Measurements from ENCODE around the gene PATJ.
"Not testable (repeated sequence)": the region's sequence is repeated elsewhere in the genome, so short reads cannot be mapped to it uniquely, and the experiment has no call there.

PATJ gene

DNA sequence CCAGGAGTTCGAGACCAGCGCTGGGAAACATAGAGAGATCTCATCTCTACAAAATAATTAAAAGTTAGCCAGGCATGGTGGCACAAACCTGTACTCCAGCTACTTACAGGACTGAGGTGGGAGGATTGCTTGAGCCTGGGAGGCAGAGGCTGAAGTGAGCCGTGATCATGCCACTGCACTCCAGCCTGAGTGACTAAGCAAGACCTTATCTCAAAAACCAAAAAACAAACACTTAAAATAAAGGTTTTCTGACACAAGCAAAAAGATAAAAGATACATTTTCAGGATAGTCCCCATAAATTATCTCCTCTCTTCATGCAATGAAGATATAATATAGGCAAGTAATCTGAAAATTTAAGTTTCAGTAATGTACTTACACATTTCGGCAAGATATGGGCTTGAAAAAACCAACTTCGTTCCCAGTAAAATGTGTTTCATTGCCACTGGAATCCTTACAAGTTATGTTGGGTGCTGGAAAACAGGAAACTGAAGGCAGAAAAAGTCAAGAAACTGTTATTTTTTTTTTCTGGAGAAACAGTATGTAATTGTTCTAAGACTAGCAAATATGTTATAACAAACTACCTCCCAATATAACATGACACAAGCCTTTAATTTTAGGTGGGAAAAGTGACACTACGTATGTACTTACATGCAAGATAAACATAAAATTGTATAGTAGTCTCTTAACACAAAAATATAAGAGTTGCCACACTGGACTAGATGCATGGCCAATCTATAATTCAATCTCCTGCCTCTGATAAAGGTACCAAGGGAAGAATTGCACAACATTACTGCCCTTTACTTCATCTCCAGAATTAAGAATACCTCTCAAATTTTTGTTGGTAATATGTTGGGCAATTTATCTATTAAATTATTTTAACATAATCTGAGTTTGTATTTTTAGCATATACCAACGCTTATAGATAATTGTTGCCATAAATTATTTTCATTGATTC lies 33.0 kb upstream of the PATJ start:
- CTCF ChIA-PET, result interaction anchor here (1.1 kb wide), 1 partner anchor 257 kb away, joined by 3 read pairs; no protein-coding TSS in a partner anchor
- Histone ChIP-seq H3K36me3 (ENCODE audit: control insufficient read depth in 2 of 2, insufficient read depth in 1 of 2, low read length in 2 of 2) (peaks cover 12 to 33% of the 10 kb centered on the region in 2 experiments; a peak in 2 of 3 replicates), H3K27ac (ENCODE audit: extremely low read depth, low read depth, low read length) (no peak overlapping the region), H3K4me3 (ENCODE audit: low read depth, low read length) (no peak overlapping the region), H3K9me3 (ENCODE audit: control insufficient read depth, insufficient read depth, low read depth, low read length) (no peaks in the 10 kb centered on the region), H3K4me1 (ENCODE audit: control insufficient read depth, insufficient read depth, low read length) (no peaks in the 10 kb centered on the region; the same call in 1 of the 2 replicates)
- POLR2A ChIA-PET, result no interaction called here
- no peak for TF ChIP-seq BCL11B (tag by site-specific recombination; IDR thresholded peaks at IDR 0.05; ENCODE audit: low read depth)
- TF ChIP-seq, protein P1, sequence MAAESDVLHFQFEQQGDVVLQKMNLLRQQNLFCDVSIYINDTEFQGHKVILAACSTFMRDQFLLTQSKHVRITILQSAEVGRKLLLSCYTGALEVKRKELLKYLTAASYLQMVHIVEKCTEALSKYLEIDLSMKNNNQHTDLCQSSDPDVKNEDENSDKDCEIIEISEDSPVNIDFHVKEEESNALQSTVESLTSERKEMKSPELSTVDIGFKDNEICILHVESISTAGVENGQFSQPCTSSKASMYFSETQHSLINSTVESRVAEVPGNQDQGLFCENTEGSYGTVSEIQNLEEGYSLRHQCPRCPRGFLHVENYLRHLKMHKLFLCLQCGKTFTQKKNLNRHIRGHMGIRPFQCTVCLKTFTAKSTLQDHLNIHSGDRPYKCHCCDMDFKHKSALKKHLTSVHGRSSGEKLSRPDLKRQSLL (tag by site-specific recombination; IDR thresholded peaks at IDR 0.05), result no peak
- TF ChIP-seq, protein P2, sequence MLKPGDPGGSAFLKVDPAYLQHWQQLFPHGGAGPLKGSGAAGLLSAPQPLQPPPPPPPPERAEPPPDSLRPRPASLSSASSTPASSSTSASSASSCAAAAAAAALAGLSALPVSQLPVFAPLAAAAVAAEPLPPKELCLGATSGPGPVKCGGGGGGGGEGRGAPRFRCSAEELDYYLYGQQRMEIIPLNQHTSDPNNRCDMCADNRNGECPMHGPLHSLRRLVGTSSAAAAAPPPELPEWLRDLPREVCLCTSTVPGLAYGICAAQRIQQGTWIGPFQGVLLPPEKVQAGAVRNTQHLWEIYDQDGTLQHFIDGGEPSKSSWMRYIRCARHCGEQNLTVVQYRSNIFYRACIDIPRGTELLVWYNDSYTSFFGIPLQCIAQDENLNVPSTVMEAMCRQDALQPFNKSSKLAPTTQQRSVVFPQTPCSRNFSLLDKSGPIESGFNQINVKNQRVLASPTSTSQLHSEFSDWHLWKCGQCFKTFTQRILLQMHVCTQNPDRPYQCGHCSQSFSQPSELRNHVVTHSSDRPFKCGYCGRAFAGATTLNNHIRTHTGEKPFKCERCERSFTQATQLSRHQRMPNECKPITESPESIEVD (tag by site-specific recombination; IDR thresholded peaks at IDR 0.05), result peak; percentile 82

DNA sequence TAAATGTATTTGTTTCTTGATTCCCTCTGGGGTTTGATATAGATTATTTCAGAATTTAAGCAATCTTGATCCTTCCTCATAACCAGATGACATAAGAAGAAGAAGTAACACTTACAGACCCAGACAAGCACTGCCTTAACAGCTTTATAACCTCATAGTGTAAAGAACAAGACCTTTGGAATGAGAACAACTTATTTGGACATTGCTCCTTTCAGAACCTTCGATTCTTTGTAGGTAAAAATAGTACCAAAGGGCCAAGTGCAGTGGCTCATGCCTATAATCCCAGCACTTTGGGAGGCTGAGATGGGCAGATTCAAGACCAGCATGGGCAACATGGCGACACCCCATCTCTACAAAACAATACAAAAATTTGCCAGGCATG lies 32.4 kb upstream of the PATJ start:
- Histone ChIP-seq H3K9me3 (ENCODE audit: control insufficient read depth, insufficient read depth, low read depth, low read length) (no peaks in the 10 kb centered on the region), H3K4me1 (ENCODE audit: control insufficient read depth, insufficient read depth, low read length) (no peaks in the 10 kb centered on the region; the same call in 1 of the 2 replicates), H3K27ac (ENCODE audit: extremely low read depth, low read depth, low read length) (no peak overlapping the region), H3K36me3 (ENCODE audit: control insufficient read depth in 2 of 2, insufficient read depth in 1 of 2, low read length in 2 of 2) (peaks cover 7 to 26% of the 10 kb centered on the region in 2 experiments; a peak in 2 of 3 replicates), H3K4me3 (ENCODE audit: low read depth, low read length) (no peak overlapping the region)
- peak; percentile 98 for TF ChIP-seq ZNF677 (tag by site-specific recombination; IDR thresholded peaks at IDR 0.05)
- TF ChIP-seq ZNF223 (tag by site-specific recombination; IDR thresholded peaks at IDR 0.05), result no peak
- no peak for TF ChIP-seq SP3 (tag by site-specific recombination; IDR thresholded peaks at IDR 0.05)
- POLR2A ChIA-PET, result no interaction called here
- CTCF ChIA-PET, result no interaction called here

DNA sequence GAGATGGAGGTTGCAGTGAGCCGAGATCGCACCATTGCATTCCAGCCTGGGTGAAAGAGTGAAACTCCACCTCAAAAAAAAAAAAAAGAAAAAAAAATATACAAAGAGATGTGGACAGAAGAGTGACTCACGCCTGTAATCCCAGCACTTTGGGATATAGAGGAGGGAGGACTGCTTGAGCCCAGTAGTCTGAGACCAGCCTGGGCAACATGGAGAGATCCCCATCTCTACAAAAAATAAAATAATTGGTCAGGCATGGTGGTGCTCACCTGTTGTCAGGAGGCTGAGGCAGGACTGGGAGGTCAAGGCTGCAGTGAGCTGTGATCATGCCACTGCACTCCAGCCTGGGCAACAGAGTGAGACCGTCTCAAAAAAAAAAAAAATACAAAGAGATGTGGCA lies 31.0 kb upstream of the PATJ start:
- H3K27ac ChIP-seq (ENCODE audit: extremely low read depth, low read depth, low read length); H3K4me3 ChIP-seq (ENCODE audit: low read depth, low read length); POLR2A ChIA-PET; H3K9me3 ChIP-seq (ENCODE audit: control insufficient read depth, insufficient read depth, low read depth, low read length); H3K4me1 ChIP-seq (ENCODE audit: control insufficient read depth, insufficient read depth, low read length): not testable (repeated sequence)
- 0 out of 2 replicates have a peak, but pooled peaks have one; percentile 22 for TF ChIP-seq ZNF600 (tag by site-specific recombination; IDR thresholded peaks at IDR 0.05)
- peak; percentile 27; the same call in 1 of the 2 replicates for TF ChIP-seq ZNF629 (tag by site-specific recombination; IDR thresholded peaks at IDR 0.05)
- CTCF ChIA-PET, result interaction anchor here (0.7 kb wide), 1 partner anchor 37 kb away, joined by 3 read pairs; no protein-coding TSS in a partner anchor
- peaks cover 7 to 16% of the 10 kb centered on the region in 2 experiments; a peak in 2 of 3 replicates for H3K36me3 ChIP-seq (ENCODE audit: control insufficient read depth in 2 of 2, insufficient read depth in 1 of 2, low read length in 2 of 2)

DNA sequence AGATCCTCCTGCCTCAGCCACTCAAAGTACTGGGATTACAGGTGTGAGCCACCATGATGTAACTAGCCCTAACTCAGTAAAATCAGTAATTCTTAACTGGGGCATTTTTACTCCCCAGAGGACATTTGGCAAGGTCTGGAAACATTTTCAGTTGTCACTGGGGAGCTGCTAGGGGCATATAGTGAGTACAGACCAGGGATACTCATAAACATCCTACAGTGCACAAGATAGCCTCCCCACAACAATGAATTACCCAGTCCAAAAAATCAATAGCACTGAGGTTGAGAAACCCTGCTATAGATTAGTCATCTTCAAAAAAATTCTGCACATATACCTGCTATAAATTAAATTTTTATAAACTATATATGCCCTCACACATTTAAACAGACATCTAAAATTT lies 30.3 kb upstream of the PATJ start:
- Histone ChIP-seq H3K9me3 (ENCODE audit: control insufficient read depth, insufficient read depth, low read depth, low read length) (no peaks in the 10 kb centered on the region), H3K4me1 (ENCODE audit: control insufficient read depth, insufficient read depth, low read length) (no peaks in the 10 kb centered on the region; the same call in 1 of the 2 replicates), H3K4me3 (ENCODE audit: low read depth, low read length) (no peak overlapping the region), H3K27ac (ENCODE audit: extremely low read depth, low read depth, low read length) (no peak overlapping the region), H3K36me3 (ENCODE audit: control insufficient read depth in 2 of 2, insufficient read depth in 1 of 2, low read length in 2 of 2) (peaks cover 5 to 14% of the 10 kb centered on the region in 2 experiments; a peak in 2 of 3 replicates)
- TF ChIP-seq, protein P3, sequence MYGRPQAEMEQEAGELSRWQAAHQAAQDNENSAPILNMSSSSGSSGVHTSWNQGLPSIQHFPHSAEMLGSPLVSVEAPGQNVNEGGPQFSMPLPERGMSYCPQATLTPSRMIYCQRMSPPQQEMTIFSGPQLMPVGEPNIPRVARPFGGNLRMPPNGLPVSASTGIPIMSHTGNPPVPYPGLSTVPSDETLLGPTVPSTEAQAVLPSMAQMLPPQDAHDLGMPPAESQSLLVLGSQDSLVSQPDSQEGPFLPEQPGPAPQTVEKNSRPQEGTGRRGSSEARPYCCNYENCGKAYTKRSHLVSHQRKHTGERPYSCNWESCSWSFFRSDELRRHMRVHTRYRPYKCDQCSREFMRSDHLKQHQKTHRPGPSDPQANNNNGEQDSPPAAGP (tag by site-specific recombination; IDR thresholded peaks at IDR 0.05), result no peak
- TF ChIP-seq, protein P4, sequence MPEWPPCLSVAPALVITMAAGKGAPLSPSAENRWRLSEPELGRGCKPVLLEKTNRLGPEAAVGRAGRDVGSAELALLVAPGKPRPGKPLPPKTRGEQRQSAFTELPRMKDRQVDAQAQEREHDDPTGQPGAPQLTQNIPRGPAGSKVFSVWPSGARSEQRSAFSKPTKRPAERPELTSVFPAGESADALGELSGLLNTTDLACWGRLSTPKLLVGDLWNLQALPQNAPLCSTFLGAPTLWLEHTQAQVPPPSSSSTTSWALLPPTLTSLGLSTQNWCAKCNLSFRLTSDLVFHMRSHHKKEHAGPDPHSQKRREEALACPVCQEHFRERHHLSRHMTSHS (tag by site-specific recombination; IDR thresholded peaks at IDR 0.05), result no peak
- no peak for TF ChIP-seq ZNF423 (tag by site-specific recombination; IDR thresholded peaks at IDR 0.05)
- ChIA-PET CTCF (no interaction called here), POLR2A (no interaction called here)

DNA sequence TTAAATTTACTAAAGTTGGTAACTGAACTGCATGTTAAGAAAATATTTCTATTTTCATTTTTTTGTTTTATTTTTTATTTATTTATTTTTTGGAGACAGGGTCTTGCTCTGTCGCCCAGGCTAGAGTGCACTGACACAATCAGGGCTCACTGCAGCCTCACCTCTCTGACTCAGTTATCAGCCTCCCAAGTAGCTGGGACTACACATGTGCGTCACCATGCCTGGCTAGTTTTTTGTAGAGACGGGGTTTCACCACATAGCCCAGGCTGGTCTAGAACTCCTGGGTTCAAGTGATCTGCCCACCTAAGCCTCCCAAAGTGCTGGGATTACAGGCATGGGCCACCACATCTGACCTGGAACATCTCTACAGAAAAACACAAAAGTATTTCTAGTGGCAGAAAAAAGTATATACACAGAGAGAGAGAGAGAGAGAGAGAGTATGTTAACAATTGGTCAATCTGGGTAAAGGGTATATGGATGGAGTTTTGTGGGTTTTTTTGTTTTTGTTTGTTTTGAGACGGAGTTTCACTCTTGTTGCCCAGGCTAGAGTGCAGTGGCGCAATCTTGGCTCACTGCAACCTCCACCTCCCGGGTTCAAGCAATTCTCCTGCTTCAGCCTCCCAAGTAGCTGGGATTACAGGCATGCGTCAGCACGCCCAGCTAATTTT lies 23.1 kb upstream of the PATJ start:
- CTCF ChIA-PET, result not testable (repeated sequence)

More for the DNA sequence above, 23.1 kb upstream of the PATJ start:
- H3K27ac ChIP-seq (ENCODE audit: extremely low read depth, low read depth, low read length); H3K4me3 ChIP-seq (ENCODE audit: low read depth, low read length); H3K9me3 ChIP-seq (ENCODE audit: control insufficient read depth, insufficient read depth, low read depth, low read length); H3K4me1 ChIP-seq (ENCODE audit: control insufficient read depth, insufficient read depth, low read length); POLR2A ChIA-PET: not testable (repeated sequence)
- H3K36me3 ChIP-seq (ENCODE audit: control insufficient read depth in 2 of 2, insufficient read depth in 1 of 2, low read length in 2 of 2), result peaks cover 7 to 17% of the 10 kb centered on the region in 2 experiments; a peak in 2 of 3 replicates
